BLaER1 treated with 17β-estradiol and CSF1 and Interleukin-3, amounts not matched to agents 10 nM and 100 nM (cell line): ENCODE data around the gene TFPT.

Experiments used
- H3K27ac ChIP-seq, 11 experiments: shearing (Covaris generic); formaldehyde crosslinking; 2 replicates each; pipeline ENCODE4 v1.8.1; 2022
- H3K27me3 ChIP-seq, 11 experiments: shearing (Covaris generic); formaldehyde crosslinking; 2 replicates each; pipeline ENCODE4 v1.8.1; 2022
- H3K36me3 ChIP-seq, 11 experiments: shearing (Covaris generic); formaldehyde crosslinking; 2 replicates each; pipeline ENCODE4 v1.8.1; 2022
- H3K4me1 ChIP-seq, 10 experiments: shearing (Covaris generic); formaldehyde crosslinking; 2 replicates each; pipeline ENCODE4 v1.8.1; 2022
- H3K4me2 ChIP-seq, 11 experiments: shearing (Covaris generic); formaldehyde crosslinking; 2 replicates each; pipeline ENCODE4 v1.8.1; 2022
- H3K4me3 ChIP-seq, 10 experiments: shearing (Covaris generic); formaldehyde crosslinking; 2 replicates each; pipeline ENCODE4 v1.8.1; 2022
- H3K9ac ChIP-seq, 11 experiments: shearing (Covaris generic); formaldehyde crosslinking; 2 replicates each; pipeline ENCODE4 v1.8.1; 2022
- H3K9me3 ChIP-seq, 11 experiments: shearing (Covaris generic); formaldehyde crosslinking; replicated peaks in 1 of 11; 2 replicates each; pipeline ENCODE4 v1.8.1; 2022
- H4K20me1 ChIP-seq, 11 experiments: shearing (Covaris generic); formaldehyde crosslinking; 2 replicates each; pipeline ENCODE4 v1.8.1; 2022
- Cebpa-rat ChIP-seq, 11 experiments: shearing (Covaris generic); IDR thresholded peaks; 2 replicates each; pipeline ENCODE4 v1.8.1; 2022

The TFPT gene

GRCh38 chr19:54159352-54160181 is 44.1 kb upstream of the TFPT start, which contains the start of gene LENG1:
LENG1 (minus strand) TSS chr19:54159721; CDS start chr19:54159695, 26 bp downstream.
- peaks cover 0 to 50% (median 42%) of the 10 kb centered on the region in 11 experiments; a peak in 17 of 22 replicates for H4K20me1 ChIP-seq
- H3K4me1 ChIP-seq: peaks cover 51 to 66% (median 60%) of the 10 kb centered on the region in 10 experiments
- H3K27me3 ChIP-seq: no peaks in the 10 kb centered on the region
- peaks cover 35 to 39% (median 38%) of the 10 kb centered on the region in 11 experiments for H3K36me3 ChIP-seq
- H3K9ac ChIP-seq: peak within 1 kb of the TSS; percentile 83 to 91 (median 87)
- H3K27ac ChIP-seq: peak within 1 kb of the TSS; percentile 83 to 95 (median 89)
- no peak for TF ChIP-seq Cebpa-rat (IDR thresholded peaks at IDR 0.05)
- peaks cover 0 to under 1% (median 0%) of the 10 kb centered on the region in 11 experiments; a peak in 1 of 22 replicates for H3K9me3 ChIP-seq
- H3K4me2 ChIP-seq: peak within 1 kb of the TSS; percentile 88 to 100 (median 98)
- H3K4me3 ChIP-seq: peak within 1 kb of the TSS; percentile 62 to 80 (median 72)

- peak overlapping the region; percentile 60 to 75 (median 68) for H3K4me3 ChIP-seq
- TF ChIP-seq Cebpa-rat (IDR thresholded peaks at IDR 0.05): no peak
- H3K27ac ChIP-seq: peak overlapping the region; percentile 83 to 95 (median 89); a peak in 21 of 22 replicates
- H3K4me2 ChIP-seq: peak overlapping the region; percentile 84 to 100 (median 96)
- H3K9ac ChIP-seq: peak overlapping the region; percentile 80 to 90 (median 85)
- peaks cover 2 to 57% (median 49%) of the 10 kb centered on the region in 11 experiments; a peak in 20 of 22 replicates for H4K20me1 ChIP-seq
- peaks cover 42 to 46% (median 45%) of the 10 kb centered on the region in 11 experiments for H3K36me3 ChIP-seq
- H3K9me3 ChIP-seq: no peaks in the 10 kb centered on the region
- no peaks in the 10 kb centered on the region for H3K27me3 ChIP-seq
- peaks cover 47 to 66% (median 54%) of the 10 kb centered on the region in 10 experiments for H3K4me1 ChIP-seq
Observed at GRCh38 chr19:54158812-54159351, 43.4 kb upstream of the TFPT start.

GRCh38 chr19:54156953-54157352 is 41.5 kb upstream of the TFPT start:
- Histone ChIP-seq H3K4me2 (no peak overlapping the region), H3K4me3 (no peak overlapping the region), H3K27ac (no peak overlapping the region), H3K36me3 (peaks cover 62 to 65% (median 64%) of the 10 kb centered on the region in 11 experiments), H3K9ac (peak overlapping the region in 1 of 11 experiments; percentile 27; a peak in 2 of 22 replicates), H3K27me3 (no peaks in the 10 kb centered on the region), H4K20me1 (peaks cover 8 to 75% (median 67%) of the 10 kb centered on the region in 11 experiments; a peak in 21 of 22 replicates), H3K4me1 (peaks cover 31 to 54% (median 38%) of the 10 kb centered on the region in 10 experiments), H3K9me3 (no peaks in the 10 kb centered on the region)
- TF ChIP-seq Cebpa-rat (IDR thresholded peaks at IDR 0.05): no peak

- no peak overlapping the region for H3K4me2 ChIP-seq
- no peak overlapping the region for H3K27ac ChIP-seq
- H3K9ac ChIP-seq: peak overlapping the region in 1 of 11 experiments; percentile 27; a peak in 2 of 22 replicates
- no peaks in the 10 kb centered on the region for H3K27me3 ChIP-seq
- no peak for TF ChIP-seq Cebpa-rat (IDR thresholded peaks at IDR 0.05)
- H3K4me3 ChIP-seq: no peak overlapping the region
- peaks cover 27 to 49% (median 34%) of the 10 kb centered on the region in 10 experiments for H3K4me1 ChIP-seq
- peaks cover 66 to 70% (median 69%) of the 10 kb centered on the region in 11 experiments for H3K36me3 ChIP-seq
- no peaks in the 10 kb centered on the region for H3K9me3 ChIP-seq
- H4K20me1 ChIP-seq: peaks cover 8 to 77% (median 70%) of the 10 kb centered on the region in 11 experiments; a peak in 21 of 22 replicates
Observed at GRCh38 chr19:54156490-54156889, 41.0 kb upstream of the TFPT start.

GRCh38 chr19:54155694-54156093 is 40.2 kb upstream of the TFPT start:
- peaks cover 74 to 78% (median 77%) of the 10 kb centered on the region in 11 experiments for H3K36me3 ChIP-seq
- no peak overlapping the region for H3K4me3 ChIP-seq
- H3K4me1 ChIP-seq: peaks cover 19 to 41% (median 26%) of the 10 kb centered on the region in 10 experiments
- no peaks in the 10 kb centered on the region for H3K27me3 ChIP-seq
- no peak overlapping the region for H3K4me2 ChIP-seq
- H3K9ac ChIP-seq: no peak overlapping the region
- no peaks in the 10 kb centered on the region for H3K9me3 ChIP-seq
- peaks cover 8 to 85% (median 78%) of the 10 kb centered on the region in 11 experiments; a peak in 21 of 22 replicates for H4K20me1 ChIP-seq
- H3K27ac ChIP-seq: no peak overlapping the region
- TF ChIP-seq Cebpa-rat (IDR thresholded peaks at IDR 0.05): no peak

GRCh38 chr19:54154603-54155345 is 39.3 kb upstream of the TFPT start:
- no peak for TF ChIP-seq Cebpa-rat (IDR thresholded peaks at IDR 0.05)
- H4K20me1 ChIP-seq: peaks cover 12 to 94% (median 85%) of the 10 kb centered on the region in 11 experiments; a peak in 21 of 22 replicates

GRCh38 chr19:54153731-54154326 is 38.4 kb upstream of the TFPT start:
- TF ChIP-seq Cebpa-rat (IDR thresholded peaks at IDR 0.05): no peak
- Histone ChIP-seq H3K27ac (no peak overlapping the region), H3K4me3 (no peak overlapping the region), H3K36me3 (peaks cover 93 to 96% (median 95%) of the 10 kb centered on the region in 11 experiments), H3K9me3 (no peaks in the 10 kb centered on the region), H4K20me1 (peaks cover 15 to 100% (median 91%) of the 10 kb centered on the region in 11 experiments; a peak in 21 of 22 replicates), H3K4me1 (peaks cover 10 to 33% (median 17%) of the 10 kb centered on the region in 10 experiments), H3K9ac (peak overlapping the region in 4 of 11 experiments; percentile 6 to 38 (median 20); a peak in 2 of 22 replicates), H3K4me2 (no peak overlapping the region), H3K27me3 (no peaks in the 10 kb centered on the region)

More at GRCh38 chr19:54154603-54155345, 39.3 kb upstream of the TFPT start:
- peaks cover 83 to 87% (median 86%) of the 10 kb centered on the region in 11 experiments for H3K36me3 ChIP-seq
- no peaks in the 10 kb centered on the region for H3K9me3 ChIP-seq
- no peak overlapping the region for H3K4me2 ChIP-seq
- H3K9ac ChIP-seq: peak overlapping the region in 3 of 11 experiments; percentile 22 to 30 (median 26); a peak in 2 of 22 replicates
- no peak overlapping the region for H3K4me3 ChIP-seq
- peaks cover 13 to 36% (median 20%) of the 10 kb centered on the region in 10 experiments for H3K4me1 ChIP-seq
- H3K27me3 ChIP-seq: no peaks in the 10 kb centered on the region
- no peak overlapping the region for H3K27ac ChIP-seq
